HK-2 (cell line): ENCODE data around the gene AKAP6.

ENCODE experiments used
- DNase-seq: peaks from one replicate; pipeline ENCODE4 v3.0.0-alpha.2; 2018; ENCODE audit not compliant: unreplicated experiment

AKAP6 gene

DNA sequence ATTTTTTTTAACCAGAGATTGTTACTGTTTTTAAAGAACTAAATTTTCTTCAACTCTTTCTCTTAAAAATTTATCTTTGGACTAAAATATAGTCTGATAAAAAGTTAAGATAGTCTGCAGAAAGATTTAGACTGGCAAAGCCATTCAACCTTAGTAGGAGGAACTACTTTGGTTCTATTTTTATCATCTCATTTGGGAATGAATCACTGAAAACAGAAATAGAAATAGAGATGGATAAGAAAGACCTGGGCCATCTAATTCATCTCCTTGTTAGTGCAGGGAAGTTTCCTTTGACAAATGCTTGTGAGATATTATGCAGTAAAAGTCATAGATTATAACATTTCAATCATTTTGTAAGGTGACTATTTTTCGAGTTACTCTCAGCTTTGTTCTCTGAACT lies 346.3 kb downstream of the AKAP6 start:
- no peak for DNase-seq

DNA sequence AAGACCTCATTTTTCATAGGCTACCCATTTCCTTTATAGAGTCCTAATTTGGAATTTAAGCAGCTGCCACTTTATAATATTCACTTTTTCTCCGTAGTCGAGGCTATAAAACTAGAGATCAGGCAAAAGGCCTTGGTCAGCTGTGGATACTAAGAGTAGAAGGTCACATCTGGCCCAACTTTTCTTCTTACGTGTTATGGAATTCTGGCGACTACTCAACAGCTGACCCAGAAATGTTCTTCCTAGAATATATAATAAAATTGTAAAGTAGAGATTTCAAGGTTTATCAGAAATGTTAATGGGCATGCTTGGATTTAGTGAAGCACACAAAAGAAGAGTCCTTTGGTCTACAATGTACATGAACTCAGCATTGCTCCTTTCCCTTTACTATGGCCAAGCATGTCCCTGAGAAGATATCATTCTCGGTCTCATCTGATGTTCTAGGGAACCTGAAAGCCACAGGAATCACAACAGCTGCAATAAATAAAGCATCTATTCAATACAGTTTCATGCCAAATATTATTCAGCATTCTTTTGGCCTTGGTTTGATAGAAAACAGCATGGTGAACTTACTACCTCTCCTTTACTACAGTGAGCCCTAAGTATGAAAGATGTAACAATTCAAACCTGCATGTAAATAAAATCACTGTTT lies 348.2 kb downstream of the AKAP6 start:
- no peak for DNase-seq

DNA sequence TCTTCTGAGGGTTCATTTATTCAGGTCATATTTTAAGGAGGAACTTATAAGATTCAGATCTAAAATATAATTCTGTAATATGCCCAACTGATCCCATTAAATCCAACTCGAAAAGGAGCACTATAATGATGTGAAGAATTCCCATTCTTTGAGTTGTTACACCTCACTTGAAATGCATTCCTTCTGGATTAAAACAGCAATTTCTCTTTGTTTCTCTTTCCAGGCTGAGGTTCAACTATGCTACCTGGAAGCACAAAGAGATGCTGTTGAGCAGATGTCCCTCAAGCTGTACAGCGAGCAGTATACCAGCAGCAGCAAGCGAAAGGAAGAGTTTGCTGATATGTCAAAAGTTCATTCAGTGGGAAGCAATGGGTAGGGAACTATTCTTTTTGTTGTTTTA lies 349.0 kb downstream of the AKAP6 start:
- DNase-seq = no peak

DNA sequence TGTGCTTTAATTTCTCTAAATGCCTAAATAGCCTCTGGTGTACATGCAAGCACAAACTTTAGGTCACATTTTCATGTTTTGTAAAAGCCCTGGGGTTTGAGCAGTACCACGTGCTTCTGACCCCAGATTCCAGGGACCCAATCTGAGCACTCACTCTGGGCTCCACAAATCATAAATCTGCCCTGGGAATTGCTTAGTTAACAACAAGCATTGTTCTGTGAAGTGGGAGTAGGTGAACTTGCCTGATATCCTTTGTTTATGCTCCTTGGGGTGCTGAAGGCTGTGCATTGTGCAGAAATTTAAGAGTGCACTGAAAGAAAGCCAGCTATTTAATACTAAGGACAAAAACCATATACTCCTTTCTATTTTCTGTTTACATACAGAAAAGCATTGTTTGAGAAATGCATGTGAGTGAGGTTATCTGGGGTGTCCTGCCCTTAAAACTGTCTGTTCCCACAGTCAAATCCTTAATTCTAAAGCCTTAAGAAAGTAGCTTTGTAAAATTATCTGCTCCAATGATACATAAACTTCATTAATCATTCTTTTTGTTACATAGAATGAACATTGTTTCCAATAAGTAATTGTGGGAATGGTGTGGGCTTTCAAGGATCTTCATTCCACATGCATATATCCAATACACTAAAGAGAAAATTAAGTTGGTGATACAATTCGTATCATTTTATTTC lies 351.0 kb downstream of the AKAP6 start:
- DNase-seq = no peak

DNA sequence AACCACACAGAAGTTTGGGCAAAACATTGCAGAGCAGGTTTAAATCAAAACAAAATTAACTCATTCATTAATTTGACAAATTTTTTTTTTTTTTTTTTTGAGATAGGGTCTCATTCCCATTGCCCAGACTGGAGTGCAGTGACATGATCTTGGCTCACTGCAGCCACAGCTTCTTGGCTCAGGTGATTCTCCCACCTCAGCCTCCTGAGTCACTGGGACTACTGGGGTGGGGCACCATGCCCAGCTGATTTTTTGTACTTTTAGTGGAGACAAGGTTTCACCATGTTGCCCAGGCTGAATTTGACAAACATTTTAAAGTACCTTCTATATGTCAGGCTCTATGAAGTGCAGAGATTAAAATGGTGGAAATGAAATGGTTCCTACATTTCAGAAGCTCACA lies 352.5 kb downstream of the AKAP6 start:
- DNase-seq = no peak

DNA sequence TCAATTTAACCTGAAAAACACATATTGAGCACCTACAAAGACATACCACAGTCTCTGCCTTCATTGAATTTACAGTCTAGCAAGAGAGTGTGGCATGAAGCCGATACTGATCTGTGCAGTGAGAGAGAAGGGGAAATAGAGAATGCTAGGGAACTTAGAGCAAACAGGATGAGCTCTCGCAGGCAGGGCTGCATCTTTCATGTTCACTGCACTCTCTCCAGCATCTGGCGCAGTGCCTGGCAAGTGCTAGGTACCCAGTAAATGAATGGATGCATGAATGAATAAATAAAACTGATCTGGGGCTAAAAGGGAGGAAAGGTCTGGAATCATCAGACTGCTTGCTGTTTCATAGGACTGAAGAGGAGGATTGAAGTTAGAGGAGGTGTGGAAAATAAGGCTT lies 353.1 kb downstream of the AKAP6 start:
- DNase-seq = no peak

DNA sequence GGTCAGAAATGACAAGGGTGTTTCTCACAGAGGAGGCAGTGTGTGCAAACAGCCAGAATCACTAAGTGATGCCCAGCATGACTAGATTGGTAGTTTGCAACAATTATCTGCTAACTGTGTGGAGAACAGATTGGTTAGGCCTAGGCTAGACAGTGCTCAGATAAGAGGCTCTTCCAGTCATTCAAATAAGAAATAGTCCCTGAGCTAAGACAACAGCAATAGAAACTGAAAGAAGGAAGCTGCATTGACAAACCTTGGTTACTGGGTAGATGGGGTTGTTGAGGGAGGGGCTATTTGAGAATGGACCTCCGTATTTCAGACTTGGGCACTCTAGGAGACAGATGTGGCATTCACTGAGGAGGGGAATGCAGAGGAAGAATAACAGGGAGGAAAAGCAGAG lies 354.6 kb downstream of the AKAP6 start:
- DNase-seq = no peak

DNA sequence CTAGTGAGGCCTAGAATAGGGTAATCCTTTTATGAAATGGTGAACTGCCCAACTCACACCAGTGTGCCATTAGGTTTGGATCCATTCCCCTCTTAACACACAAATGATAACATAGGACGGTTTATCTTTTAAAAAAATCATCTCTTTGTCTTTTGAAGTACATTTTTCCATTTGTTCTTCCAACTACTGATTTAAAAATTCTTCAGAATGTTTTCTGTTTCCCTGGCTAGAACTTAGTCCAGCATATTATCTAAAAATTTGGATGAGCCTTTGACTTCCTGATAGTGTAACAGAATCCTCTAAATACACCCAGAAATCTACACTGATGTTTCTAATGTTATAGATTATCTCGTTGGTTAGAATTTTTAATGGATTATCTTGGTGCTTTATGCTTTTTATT lies 359.8 kb downstream of the AKAP6 start:
- no peak for DNase-seq

DNA sequence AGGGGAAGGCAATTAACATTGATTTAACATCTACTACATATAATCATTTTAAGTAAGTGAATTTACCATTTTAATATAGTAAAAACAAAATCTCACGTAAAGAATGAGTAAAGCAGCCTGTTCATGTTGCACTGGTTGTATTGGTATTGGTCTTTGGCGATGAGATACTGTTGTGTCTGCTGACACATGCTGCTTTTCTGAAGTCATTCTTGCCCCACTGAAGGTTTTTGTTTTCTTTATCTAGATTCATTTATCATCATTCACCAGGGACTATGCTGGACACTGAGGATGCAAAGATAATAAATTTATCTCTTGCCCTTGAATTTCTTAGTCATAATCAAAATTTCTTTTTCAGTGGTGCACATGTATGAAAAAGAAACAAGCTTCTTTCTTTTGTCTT lies 363.3 kb downstream of the AKAP6 start:
- no peak for DNase-seq

DNA sequence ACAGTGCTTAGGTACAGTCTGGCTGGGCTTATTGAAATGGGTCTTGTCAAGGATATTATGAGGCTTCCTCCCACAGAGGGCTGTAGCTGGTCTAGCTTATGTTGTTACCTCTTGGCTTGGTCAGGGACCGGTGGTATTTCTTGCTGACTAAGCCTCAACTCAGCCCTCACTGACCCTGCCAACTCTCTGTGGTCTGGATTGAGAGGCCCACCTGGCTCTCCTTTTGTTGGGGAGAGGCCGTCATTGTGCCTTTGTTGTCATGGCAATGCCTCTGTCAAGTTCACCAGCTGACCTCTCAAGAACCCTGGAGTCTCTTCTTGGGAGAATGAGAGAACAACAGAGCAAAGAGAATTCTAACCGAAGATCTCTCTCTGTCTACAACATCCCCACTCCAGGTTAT lies 364.0 kb downstream of the AKAP6 start:
- peak; percentile 58 for DNase-seq

DNA sequence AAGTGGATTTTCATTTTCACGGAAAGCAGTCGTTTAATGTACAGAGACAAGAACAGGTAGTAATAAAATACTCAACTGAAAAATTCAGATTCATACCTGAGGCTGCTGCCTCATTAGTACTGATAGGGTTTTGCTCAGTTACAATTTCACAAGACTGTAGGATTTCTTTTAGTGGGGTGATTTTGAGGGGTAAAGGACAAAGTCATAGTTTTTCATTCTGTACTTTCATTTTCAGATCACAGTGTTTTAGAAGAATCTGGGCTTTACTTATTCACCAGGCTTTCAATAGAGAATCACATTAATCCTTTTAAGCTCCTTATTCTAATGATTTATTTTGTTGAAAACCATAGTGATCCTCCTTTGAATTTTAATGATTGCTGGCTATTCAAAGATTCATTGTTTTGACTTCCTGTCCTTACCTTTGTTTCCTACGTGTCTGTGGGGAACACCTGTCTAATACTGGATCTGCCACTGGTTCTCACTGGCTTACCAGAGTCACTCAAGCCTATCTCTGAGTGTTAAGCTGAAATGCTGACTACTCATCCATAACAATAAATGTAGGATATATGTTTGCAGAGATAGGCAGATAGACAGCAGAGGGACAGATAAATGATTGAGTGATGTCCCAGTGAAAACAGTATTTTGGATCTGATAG lies 365.8 kb downstream of the AKAP6 start:
- DNase-seq = no peak

DNA sequence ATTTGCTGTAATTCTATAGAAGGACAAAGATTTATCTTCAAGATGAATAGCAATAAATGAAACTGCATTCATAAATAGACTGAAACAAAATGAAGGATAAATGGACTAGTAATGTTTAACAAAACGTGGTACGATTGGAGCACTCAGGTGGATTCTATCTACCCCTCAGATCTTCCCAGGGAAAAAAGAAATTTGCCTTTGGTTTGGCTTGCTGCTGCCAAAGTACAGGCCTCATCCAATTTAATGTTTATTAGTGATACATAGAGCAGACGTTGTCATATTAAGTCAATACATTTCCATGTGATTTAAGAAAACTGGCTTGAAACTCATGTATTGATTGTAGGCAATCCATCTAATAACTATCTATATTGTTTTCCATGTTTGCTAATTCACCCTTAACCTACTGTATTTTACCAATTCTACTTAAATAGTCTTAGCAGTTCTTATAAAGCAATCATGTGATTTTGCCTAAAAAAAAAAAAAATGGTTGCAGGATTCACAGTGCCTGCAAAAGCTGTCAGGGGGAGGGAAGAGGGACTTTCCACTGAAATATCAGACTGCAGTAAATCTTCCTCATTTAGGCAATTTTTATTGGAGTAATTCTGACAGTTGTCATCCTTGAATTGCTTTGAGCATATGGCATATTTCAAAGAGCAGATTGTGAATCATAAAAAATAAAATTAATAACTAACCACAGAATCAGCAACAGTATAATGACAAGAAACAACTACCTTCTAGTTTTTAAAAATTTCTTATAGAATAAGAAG lies 367.4 kb downstream of the AKAP6 start:
- DNase-seq = no peak

DNA sequence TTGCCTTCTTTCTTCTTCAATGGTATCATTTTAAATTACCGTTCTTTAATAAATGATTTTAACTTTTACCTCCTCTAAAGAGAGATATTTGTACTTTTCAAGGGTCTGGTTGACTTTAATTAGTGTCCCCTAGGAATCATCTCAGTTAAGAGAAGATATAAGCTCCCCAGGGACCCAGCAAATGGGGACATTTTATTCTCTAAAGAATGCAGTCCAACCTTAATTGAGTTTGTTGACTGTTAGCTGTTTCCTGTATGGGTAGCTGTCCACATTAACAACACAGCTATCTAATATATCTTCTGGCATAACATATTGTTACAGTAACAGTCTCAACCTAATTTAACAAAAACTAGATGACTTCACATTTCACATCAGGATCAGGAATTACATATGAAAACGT lies 368.0 kb downstream of the AKAP6 start:
- DNase-seq = no peak

DNA sequence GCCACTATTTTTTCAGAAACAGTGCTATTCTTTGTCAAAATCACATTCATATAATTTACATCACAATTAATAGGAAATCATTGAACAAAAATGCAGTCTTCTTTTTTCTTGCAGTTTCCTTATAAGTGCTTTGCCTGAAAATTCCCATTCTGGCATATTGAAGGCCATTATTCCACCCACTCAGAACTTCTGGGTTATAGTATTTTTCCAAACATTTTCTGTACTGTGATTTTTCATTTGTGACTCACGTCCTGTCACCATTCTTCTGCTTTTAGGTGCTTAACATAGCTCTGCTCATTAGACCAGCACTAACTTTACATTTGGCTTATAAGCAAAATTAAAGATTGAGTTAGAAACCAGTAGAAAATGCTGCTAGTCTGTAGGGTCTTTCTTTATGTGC lies 368.6 kb downstream of the AKAP6 start:
- no peak for DNase-seq

DNA sequence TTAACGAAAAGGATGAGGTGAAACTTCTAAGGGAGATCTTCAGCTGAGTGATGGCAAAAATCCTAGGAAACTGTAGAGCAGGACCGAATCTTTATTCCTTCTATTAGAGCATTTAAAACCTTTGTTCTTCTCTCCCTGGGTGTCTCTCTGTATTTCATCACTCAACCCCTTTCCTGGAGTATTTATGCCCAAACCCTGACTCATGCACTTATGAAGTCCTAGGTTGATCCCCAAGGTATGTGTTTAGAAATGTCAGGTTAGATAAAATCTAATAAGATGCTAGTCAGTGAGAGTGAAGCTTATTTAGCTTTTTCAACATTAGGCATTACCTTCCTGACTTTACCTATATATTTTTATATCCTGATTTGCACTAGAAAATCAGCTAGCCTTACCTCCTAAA lies 369.7 kb downstream of the AKAP6 start:
- no peak for DNase-seq

DNA sequence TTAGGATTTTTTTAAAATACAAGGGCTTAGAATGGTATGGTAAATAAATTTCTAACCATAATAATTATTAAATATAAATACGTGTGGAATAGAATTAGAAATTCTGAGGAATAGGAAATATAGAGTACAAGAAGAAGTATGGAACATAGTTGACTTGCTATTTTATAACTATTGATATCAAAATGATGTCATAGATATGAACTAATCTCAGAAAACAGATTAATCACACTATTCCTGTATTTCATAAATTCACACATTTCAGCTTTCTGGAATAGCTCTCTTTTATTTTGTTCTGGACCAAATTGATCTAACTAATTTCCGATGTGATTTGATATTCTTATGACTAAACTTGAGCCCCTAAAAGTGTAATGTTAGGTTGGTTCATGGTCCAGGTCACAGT lies 372.4 kb downstream of the AKAP6 start:
- DNase-seq = no peak

DNA sequence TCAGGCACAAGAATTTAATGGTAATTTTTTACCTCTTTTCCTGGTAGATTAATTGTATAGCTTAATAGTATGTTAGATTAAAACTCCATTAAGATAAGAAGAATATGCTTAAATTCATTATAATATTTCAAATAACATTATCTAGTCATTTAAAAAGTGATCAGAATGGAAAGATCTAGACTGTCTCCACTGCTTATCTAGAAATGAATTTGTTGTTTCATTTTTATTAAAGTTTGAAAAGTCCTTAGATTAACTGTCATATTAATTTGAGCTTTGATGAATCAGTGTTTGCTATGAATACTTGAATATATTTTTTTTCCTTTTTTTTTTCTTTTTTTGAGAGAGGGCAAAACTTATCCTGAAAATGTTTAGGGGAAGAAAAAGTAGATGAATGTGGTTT lies 373.0 kb downstream of the AKAP6 start:
- no peak for DNase-seq

DNA sequence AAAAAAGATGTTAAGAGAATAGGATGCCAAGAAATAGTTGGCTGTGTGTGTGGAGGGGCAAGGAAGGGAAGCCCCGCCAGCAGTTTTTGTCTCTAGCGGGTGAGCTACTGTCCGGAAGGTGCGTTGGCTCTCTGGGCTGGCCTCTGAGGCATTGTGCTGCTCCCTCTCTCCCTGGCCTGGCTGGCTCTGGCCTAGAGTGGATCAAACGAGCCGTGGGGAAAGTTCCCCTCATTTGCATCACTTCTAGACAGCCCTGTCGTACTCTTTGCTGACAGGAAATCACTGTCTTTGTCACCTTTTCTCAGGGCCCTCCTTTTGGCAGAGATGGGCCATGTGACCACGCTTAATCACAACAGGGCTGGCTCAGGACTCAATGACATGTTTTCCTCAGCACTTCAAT lies 373.5 kb downstream of the AKAP6 start:
- peak; percentile 45 for DNase-seq

DNA sequence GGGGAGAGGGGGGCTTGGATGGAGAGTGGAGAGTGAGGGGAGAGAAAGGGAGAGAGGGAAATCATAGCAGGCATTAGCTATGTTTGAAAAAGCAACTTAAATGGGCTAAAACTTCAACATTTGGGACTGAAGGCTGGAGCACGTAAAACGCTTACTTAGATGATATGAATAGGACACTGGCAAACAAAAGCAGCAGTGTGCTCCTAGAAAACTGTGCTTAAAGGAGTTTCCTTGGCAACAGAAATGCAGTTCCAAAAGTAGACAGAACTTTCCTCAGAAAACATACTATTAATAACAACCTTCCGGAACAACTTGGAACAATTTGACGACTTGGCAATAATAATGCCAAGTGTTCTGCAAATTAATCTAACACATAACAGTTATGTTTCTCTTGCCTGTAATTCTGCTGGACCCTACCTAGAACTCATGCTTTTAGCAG lies 374.1 kb downstream of the AKAP6 start:
- no peak for DNase-seq

DNA sequence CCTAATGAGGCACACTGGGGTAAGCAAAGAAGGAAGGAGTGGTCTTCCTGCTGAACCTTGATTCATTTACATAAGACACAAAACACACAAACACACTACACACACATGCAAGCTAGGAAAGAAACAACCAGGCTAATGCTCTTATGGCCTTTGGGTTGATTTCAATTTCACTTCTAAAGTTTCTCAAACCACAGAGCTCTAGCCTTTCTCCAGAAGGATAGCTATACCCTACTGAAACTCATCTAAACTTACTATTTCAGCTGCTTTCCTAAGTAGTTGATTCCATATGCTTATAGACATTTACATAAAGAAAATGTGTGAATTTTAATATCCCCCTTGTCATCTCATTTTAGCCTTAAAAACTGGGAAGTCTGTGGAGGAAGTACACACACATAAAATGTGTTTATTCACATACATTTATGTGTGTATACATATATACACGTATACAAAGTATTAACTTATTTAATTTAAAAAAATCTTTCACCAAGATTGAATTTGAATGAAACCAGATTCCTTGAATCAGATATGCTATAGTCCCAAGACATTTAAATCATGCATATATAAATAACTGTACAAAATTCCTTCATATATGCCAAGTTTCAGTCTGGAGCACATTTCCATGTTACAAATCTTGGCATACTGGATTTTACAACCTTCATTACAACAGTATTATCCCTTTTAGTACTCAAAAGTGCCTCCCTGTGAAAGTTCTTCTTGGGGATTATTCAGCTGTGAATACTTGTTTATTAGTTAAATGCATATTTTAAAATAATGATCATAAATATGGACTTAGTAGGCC lies 377.8 kb downstream of the AKAP6 start:
- DNase-seq = no peak

DNA sequence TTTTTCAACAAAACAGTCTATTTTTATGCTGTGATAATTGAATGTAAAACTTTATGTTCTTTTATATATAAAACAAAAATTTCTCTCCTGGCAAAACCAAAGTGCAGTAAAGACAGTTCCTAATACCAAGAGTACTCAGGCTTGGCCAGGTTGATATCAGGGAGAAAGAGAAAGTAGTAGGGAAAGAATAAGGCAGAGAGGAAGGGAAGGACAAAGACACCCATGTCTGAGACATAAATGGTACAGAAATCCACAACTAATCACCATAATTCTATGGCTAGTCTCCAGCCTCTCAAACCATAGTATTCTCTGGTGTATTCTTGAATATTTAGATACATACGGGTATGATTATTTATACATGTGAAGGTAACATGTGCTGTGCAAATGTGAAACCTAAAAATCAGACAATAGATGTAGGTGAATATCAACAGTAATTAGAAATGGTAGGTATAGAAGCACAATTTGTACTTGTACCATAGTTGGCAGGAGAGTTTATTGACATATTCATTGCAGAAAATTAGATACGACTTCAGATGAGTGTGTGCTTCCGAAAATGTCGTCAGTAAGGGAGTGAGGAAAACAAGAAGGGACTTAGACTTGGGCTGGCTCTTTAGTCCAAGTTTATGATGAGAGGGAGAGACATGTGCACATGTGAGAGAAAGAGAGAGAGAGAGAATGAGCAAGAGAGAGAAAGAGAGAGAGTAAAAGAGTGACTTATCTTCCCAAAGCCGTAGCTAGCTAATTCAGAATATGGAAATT lies 378.8 kb downstream of the AKAP6 start:
- no peak for DNase-seq
